Stimulated activated CD8-positive, alpha-beta memory T cell treated with anti-CD3 and anti-CD28 coated beads, Interleukin-12 subunit alpha, Interleukin-12 subunit beta, amount 100 ng/mL, for 24 hours (primary cell): ENCODE data around the gene CD99L2.
"Not testable (repeated sequence)": the region's sequence is repeated elsewhere in the genome, so short reads cannot be mapped to it uniquely, and the experiment has no call there.

Experiments used
- DNase-seq: peaks from one replicate; pipeline ENCODE4 v3.0.0-alpha.2; 2020; ENCODE audit errors: extremely low read depth

The CD99L2 gene

DNA sequence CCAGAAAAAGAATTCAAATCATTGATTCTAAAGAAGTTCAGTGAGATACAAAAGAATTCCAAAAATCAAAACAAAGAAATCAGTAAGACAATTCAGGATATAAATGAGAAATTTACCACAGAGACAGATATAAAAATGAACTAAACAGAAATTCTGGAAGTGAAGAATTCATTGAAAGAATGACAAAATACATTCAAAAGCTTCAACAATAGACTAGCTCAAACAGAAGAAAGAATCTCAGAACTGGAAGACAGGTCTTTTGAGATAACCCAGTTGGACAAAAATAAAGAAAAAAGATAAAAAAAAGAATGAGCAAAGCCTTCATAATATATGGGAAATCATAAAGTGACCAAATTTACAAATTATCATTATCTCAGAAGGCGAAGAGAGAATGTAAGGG, 41.7 kb downstream of the CD99L2 start:
- no peak for DNase-seq

DNA sequence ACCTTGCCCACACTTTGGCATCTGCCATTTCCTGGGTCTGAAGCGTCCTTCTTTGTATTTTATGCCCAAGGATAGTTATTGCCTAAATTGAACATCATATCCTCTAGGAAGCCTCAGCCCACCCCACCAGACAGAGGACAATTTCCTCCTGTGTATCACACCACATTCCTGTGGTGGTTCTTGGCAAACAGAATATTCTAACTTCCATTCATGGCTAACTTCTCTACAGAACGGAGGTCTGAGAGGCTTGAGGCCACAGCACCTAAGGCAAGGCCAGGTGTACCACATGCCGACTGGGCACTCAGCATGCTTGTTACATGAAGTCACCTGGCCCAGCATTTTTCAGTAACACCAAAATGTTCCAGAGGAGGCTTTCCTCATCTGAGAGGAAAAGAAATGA, 42.4 kb downstream of the CD99L2 start:
- DNase-seq: no peak

DNA sequence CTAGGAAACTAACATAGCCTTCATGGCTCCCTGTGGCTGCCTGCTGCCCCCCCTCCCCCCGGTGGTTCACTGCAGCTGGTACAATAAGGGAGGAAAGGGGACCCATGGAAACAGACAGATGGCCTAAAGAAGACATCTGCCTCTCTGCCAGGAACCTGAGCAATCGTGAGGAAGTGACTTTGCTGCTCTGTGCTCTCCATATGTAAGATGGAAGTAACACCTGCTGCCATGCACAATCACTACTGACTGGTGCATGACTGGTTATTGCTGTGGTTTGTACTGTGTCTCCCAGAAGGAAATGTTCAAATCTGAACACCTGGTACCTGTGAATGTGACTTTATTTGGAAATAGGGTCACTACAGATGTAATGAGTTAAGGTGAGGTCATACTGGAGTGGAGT, 43.6 kb downstream of the CD99L2 start:
- DNase-seq: no peak

DNA sequence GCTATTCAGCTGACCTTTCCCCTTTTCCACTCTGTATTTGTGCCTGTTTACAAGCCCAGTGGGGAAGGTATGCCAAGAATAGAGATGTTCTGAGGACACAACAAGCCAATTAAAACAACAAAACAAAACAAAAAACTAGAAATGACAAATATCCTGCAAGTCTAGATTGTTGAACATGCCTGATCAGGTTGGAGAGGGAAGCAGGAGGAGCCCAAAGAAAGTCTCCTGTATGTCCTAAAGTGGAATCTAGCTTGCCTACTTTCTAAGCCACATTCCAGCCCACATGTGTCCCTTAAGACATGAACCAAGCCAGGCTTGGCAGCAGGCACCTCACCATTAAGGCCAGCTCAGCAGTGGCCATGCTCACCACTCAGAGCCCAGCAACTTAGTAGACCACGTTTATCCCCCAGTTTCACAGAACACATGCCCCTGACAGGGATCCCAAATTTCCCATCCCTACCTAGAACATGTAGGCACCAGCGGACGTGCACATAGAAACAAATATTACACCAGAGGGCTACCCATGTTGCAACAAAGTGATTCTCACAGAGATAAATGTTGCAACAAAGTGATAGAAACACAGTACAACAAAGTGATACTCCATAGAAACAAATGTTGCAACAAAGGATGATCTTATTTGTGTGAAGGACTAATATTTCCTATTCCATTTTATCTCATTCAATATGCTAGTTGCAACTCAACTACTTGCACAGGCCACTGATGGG, 48.3 kb downstream of the CD99L2 start:
- DNase-seq: no peak

DNA sequence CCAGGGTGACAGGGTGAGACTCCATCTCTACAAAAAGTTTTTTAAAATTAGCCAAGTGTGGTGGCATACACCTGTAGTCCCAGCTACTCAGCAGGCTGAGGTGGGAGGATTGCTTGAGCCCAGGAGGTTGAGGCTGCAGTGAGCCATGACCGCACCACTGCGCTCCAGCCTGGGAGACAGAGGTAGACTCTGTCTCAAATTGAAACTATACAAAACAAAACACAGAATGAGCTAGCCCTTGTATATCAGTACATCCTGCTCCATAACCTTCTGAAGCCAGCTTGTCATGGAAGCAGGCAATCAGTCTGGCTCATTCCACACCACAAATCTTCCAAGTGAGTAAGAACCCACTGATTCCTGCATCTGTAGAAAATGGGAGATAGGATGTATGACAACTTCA, 49.0 kb downstream of the CD99L2 start:
- no peak for DNase-seq

DNA sequence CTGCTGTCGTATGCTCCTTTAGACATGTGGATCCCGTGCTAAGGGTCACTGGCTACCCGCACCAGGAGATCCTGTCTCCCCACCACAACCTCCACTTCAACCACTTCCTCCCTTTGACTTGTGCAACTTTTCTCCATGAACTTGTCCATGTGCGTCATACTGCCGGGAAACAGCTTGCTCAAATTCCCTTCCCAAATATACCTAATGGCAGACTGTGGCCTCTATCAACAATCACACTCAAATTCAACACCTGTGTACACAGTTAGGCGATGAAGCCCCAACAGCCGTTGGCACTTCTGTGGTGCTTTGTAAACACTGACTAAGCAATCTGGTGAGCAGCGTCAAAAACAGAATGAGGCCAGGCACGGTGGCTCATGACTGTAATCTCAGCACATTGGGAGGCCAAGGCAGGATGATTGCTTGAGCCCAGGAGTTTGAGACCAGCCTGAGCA, 49.5 kb downstream of the CD99L2 start:
- DNase-seq: no peak

DNA sequence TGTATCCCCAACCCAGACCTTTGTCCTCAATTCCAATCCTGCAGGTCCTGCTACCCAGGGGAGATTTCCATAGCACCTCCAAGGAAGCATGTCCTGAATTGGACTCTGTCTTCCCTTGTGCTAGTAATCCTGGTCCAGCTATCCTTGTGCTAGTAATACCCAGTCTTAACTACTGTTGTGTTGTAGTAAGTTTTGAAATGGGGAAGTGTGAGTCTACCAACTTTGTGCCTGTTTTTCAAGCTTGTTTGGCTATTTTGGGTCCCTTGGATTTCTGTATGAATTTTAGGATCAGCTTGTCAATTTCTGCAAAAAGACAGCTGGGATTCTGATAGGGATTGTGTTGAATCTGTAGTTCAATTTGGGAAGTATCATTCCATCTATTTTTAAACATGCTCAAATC, 51.4 kb downstream of the CD99L2 start:
- DNase-seq: no peak

DNA sequence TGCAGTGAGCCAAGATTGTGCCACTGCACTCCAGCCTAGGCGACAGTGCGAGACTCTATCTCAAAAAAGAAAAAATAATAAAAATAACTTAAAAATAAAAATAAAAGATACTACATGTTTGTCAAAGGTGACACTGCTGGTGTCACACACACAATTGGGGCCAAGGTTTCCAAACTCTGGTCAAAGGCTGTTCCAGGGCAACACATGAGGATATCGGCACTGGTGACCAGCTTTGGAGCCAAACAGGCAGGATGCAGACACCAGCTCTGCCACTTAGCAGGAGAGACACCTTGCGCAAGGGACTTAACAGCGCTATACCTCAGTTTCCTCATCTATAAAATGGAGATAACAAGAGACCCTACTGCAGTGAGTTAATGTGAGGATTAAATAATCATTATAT, 52.3 kb downstream of the CD99L2 start:
- DNase-seq: no peak

DNA sequence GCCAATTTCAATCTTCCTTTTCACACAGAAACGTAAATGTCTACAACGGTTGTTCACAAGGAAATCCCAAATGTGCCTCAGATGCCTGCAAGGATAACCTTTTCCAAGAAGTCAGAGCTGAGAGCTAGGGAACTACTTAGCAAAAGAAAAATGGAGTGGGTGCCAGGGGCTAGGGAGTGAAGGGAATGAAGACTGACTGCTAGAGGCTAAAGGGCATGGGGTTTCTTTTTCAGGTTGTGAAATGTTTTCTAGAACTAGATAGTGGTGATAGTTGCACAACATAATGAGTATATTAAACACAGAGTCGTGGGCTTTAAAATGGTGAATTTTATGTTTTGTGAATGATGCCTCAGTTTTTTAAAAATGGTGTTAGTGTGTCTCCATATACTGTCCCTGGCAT, 53.4 kb downstream of the CD99L2 start:
- DNase-seq: no peak

DNA sequence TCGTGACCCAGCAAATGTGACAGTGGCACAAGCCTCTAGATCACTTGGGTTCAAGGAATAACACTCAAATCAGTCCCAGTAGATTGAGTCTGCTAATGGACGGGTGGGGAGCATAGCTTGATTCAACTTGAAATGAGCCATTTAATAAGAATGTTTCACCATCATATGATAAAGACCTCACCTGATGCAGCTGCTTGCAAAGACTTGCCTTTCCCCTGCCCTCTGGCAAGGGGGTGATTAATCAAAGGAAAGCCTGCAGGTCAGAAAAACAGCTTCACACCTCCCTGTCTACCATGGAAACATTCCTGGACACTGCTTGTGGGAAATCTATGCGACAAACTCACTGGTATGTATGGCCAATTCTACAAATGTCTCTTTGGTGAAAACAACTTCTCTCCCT, 54.5 kb downstream of the CD99L2 start:
- DNase-seq: no peak

DNA sequence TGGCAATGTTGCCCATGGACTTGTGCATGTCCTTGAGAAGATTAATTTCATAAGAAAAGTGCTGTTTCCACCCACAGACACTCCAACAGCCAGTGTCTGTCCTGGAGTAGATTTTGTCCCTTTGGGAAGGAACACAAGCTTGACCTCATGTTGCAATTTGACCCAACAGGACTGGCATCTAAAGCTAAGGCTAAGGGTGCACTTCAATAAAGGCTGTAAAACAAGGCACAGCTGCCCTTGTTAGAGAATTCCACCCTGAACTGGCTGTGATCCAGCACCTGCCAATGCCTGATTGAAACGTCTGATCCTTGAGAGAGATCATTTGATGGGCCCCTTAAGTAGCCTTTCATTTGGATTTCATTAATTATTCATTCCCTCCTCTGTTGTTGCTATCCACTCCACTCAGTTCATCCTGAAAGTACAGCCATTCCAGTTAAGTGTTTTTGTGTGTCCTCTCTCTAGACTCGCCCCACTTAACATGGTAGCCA, 56.2 kb downstream of the CD99L2 start:
- no peak for DNase-seq

DNA sequence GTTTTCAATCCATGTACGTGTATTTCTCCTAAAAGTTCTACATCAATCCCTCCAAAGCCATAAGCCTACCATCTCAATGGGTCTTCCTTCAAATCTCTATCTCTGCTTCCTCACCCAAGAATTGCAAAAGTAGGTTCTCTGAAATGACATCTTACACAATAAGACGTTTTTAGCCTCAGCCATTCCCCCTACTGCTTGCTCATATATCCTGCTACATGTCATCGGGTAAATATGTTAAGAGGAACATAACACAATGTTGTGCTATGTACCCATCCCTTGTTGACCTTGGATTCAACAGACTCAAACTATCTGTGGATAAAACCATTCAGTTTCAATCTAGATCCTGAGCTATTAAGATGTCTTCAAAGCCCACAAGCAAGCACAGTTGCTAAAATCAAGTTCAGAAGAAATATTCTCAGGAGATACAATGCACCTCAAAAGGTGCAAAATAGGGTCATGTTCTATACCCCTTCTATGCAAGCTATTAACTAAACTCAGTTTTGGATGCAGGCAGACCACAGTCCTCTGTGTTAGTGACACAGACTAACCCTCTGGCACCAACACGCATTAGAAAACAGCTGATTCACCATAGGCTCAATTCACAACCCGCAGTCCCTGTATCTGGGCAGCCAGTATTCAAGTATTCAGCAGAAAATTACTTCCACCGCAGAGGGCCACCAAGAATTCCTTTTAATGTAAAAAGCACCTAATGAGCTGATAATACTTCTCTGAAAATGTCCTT, 56.8 kb downstream of the CD99L2 start:
- DNase-seq: no peak

DNA sequence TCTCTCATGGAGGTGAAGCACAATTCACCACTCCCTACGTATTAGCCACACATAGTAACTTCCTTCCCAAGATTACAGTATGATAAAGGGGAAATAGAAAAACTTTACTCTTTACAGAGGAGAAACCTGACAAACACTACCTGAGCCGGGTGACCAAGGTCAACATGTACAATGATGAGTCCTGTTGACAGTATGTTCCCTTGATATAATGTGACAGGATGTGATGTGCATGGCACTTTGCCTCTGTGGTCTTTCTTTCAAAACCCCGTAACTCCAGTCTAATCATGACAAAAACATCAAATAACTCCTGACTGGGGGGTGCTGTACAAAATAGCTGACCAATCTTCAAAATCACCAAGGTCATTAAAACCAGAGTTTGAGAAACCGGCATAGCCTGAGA, 60.6 kb downstream of the CD99L2 start:
- DNase-seq: no peak

DNA sequence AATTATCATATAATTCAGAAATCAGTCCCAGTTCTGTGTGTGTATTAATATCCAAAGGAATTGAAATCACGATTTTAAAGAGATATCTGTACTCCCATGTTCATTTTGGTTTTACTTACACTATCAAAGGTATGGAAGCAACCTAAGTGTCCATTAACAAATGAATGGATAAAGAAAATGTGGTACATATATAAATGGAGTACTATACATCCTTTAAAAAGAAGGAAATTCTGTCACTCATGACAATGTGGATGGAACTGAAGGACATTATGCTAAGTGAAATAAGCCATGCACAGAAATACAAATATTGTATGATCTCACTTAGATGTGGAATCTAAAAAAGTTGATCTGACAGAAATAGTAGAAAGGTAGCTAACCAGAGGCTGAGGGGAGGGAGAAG, 63.8 kb downstream of the CD99L2 start:
- no peak for DNase-seq

DNA sequence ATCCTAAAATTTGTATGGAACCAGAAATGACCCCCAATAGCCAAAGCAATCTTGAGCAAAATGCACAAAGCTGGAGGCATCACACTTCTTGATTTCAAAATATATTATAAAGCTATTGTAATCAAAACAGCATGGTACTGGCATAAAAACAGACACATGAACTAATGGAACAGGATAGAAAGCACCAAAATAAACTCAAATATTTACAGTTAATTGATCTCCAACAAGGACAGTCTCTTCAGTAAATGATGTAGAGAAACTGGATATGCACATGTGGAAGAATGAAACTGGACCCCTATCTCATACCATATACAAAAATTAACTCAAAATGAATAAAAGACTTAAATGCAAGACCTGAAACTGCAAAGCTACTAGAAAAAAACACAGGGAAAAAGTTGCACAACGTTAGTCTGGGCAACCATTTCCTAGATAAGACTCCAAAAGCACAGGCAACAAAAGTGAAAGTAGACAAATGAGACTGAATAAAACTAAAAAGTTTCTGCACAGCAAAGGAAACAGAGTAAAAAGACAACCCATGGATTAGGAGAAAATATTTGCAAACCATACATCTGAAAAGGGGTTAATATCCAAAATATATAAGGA, 64.9 kb downstream of the CD99L2 start:
- no peak for DNase-seq

DNA sequence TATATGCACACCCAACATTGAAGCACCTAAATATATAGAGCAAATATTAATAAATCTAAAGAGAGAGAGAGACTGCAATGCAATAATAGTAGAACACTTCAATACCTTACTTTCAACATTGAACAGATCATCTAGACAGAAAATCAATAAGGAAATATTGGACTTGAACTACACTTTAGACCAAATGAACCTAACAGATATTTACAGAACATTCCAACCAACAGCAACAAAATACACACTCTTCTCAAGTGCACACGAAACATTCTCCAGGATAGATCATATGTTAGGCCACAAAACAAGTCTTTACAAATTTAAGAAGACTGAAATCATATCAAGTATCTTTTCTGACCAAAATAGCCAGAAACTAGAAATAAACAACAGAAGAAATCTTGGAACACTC, 66.6 kb downstream of the CD99L2 start:
- no peak for DNase-seq

DNA sequence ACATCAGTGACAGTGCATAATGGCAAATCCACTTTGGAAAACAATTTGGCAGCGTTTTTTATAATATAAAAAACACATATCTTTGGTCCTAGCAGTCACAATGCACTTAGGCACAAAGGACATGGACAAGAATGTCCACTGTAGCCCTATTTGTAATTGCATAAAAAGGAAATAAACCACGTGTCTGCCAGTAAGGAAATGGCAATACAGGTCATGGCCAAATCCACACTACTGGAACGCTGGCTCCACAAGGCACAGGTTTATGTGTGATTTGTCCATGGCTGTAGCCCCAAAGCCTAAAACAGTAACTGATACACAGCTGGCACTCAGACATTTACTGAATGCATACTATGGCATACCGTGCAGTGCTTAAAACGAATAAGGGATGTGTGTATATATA, 69.7 kb downstream of the CD99L2 start:
- no peak for DNase-seq

DNA sequence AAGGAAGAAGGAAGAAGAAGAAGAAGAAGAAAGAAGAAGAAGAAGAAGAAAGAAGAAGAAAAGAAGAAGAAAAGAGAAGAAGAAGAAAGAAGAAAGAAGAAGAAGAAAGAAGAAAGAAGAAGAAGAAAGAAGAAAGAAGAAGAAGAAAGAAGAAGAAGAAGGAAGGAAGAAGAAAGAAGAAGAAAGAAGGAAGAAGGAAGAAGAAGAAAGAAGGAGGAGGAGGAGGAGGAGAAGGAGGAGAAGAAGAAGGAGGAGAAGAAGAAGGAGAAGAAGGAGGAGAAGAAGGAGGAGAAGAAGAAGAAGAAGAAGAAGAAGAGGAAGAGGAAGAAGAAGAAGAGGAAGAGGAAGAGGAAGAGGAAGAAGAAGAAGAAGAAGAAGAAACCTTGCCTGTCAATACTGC, 74.1 kb downstream of the CD99L2 start:
- not testable (repeated sequence) for DNase-seq

DNA sequence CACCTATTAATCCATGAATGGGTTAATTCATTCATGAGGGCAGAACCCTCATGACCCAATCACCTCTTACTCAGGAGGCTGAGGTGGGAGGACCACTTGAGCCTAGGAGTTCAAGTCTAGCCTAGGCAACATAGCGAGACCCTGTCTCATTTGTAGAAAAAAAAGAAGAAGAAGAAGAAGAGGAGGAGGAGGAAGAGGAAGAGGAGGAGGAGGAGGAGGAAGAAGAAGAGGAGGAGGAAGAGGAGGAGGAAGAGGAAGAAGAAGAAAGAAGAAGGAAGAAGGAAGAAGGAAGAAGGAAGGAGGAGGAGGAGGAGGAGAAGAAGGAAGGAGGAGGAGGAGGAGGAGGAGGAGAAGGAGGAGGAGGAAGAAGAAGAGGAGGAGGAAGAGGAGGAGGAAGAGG, 74.6 kb downstream of the CD99L2 start:
- DNase-seq: not testable (repeated sequence)

DNA sequence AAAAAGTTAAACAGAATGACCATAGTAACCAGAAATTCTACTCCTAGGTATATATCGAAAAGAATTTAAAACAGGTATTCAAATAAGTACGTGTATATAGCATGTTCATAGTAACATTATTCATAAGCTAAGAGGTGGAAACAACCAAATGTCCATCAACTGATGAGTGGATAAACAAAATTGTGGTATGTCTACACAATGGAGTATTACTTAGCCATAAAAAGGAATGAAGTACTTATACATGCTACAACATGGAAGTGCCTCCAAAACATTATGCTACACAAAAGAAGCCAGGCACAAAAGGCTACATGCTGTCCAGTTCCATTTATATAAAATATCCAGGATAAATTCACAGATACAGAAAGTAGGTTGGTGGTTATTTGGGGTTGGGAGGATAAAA, 76.5 kb downstream of the CD99L2 start:
- no peak for DNase-seq

DNA sequence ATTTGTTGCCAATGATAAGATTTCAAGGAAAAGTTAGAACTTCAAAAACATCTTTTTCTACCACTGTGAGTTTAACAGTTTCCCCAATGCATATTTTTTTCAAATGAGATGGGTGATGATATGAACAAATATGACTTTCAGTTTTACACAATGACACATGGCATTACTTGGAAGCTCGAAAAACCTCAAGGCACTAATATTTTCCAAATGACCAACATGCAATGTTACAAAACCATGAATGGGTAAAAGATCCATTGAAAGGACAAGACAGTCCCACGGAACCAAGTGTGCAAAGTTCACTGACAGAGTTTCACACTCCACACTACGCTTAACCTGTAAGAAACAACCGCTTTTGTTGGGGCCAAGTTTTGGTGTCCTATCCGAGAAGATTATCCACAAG, 84.5 kb downstream of the CD99L2 start:
- no peak for DNase-seq

DNA sequence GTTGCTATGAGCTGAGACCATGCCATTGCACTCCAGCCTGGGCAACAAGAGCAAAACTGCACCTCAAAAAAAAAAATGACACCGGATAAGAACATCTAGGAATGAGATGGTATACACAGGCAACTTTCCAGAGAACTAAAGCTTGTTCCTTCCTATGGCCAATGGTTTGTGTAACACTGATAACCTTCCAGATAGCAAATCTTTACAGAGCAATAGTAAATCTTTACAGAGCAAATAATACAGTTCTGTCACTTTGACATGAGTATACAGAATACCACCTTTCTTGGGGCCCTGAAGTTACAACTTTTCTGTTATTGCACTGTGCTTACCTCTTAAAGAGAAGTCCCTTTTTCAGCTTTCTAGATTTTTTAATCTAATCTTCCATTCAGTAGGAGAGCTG, 91.6 kb downstream of the CD99L2 start:
- no peak for DNase-seq

DNA sequence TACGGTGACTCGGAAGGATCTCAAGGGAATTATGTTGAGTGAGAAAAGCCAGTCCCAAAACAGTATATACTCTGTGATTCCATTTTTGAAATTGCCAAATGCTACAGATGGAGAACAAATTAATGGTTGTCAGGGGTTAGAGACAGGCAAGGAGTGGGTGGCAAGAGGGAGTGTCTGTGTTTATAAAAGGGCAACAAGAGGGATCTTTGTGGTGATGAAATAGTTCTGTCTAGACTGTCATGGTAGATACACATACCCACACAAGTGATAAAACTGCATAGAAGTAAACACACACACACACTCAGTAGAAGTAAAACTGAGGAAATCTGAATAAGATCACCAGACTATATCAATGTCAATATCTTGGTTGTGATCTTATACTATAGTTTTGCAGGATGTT, 92.7 kb downstream of the CD99L2 start:
- no peak for DNase-seq
